CD4-positive, alpha-beta T cell (primary cell): Measurements from ENCODE around the gene SPATA21. TPM values are rescaled to one million over a fixed set of nuclear protein-coding genes. Genes with fewer than 3 reads are reported as not detected.

ENCODE experiments used
- ATAC-seq: fragments of 200-7000 bp; cut with Tn5 transposase; one replicate; pipeline ENCODE4 v1.10.0; 2022; ENCODE audit warnings: mild to moderate bottlenecking; ENCODE audit not compliant: poor library complexity
- CTCF ChIA-PET: fragments of 350-600 bp; sonication (Branson Sonifier 250); formaldehyde crosslinking; loops from one replicate; lab custom pipeline; 2021; ENCODE audit warnings: antibody characterized with exemption, inconsistent platforms; lab: Charles Lee
- POLR2A ChIA-PET: fragments of 350-600 bp; sonication (Branson Sonifier 250); formaldehyde crosslinking; loops from one replicate; lab custom pipeline; 2021; ENCODE audit warnings: antibody characterized with exemption, inconsistent platforms; lab: Charles Lee
- DNase-seq, 14 experiments: peaks; one replicate each; pipeline ENCODE4 v3.0.0-alpha.2; 2013 to 2020; ENCODE audit warnings: mixed read lengths in 2 of 14
- H3K27ac ChIP-seq, 2 donors: one replicate each; pipeline versions ENCODE4 v1.5.1 to v1.7.0; 2013; ENCODE audit warnings: low read length in 2 of 2, low read depth in 1 of 2, mild to moderate bottlenecking in 1 of 2
- H3K27me3 ChIP-seq, 2 experiments: 1 replicate in 1 of 2; 2 replicates in 1 of 2; pipeline versions ENCODE4 v1.6.1 to v1.7.0; 2013; ENCODE audit warnings: low read length in 2 of 2, control low read depth in 1 of 2, mild to moderate bottlenecking in 1 of 2, moderate library complexity in 1 of 2; ENCODE audit not compliant: insufficient read depth in 2 of 2, control insufficient read depth in 1 of 2
- H3K36me3 ChIP-seq: one replicate; pipeline ENCODE4 v1.6.1; 2013; ENCODE audit warnings: low read length, control low read depth; ENCODE audit not compliant: insufficient read depth
- H3K4me1 ChIP-seq: one replicate; pipeline ENCODE4 v1.6.1; 2013; ENCODE audit warnings: low read length, control low read depth; ENCODE audit not compliant: insufficient read depth
- H3K4me3 ChIP-seq: one replicate; pipeline ENCODE4 v1.5.1; 2013; ENCODE audit warnings: mild to moderate bottlenecking, low read length, moderate library complexity
- H3K9me3 ChIP-seq, 2 experiments: 1 replicate in 1 of 2; 2 replicates in 1 of 2; pipeline versions ENCODE4 v1.6.1 to v1.7.0; 2013; ENCODE audit warnings: low read length in 2 of 2, mild to moderate bottlenecking in 2 of 2, control low read depth in 1 of 2, moderate library complexity in 1 of 2; ENCODE audit not compliant: control insufficient read depth in 1 of 2, insufficient read depth in 1 of 2
- H3K27ac Mint-ChIP-seq: one replicate; pipeline ENCODE4 v1.8.0; 2020; ENCODE audit warnings: mixed read lengths
- H3K27me3 Mint-ChIP-seq: one replicate; pipeline ENCODE4 v1.8.0; 2021; ENCODE audit warnings: mixed read lengths
- H3K36me3 Mint-ChIP-seq: one replicate; pipeline ENCODE4 v1.8.0; 2021; ENCODE audit warnings: low read depth, mixed read lengths
- H3K4me1 Mint-ChIP-seq: one replicate; pipeline ENCODE4 v1.8.0; 2021; ENCODE audit warnings: low read depth, mixed read lengths
- H3K4me3 Mint-ChIP-seq: one replicate; pipeline ENCODE4 v1.8.0; 2020; ENCODE audit warnings: mild to moderate bottlenecking, mixed read lengths
- H3K9me3 Mint-ChIP-seq: one replicate; pipeline ENCODE4 v1.8.0; 2020; ENCODE audit warnings: mixed read lengths
- intact Hi-C, 2 experiments: fragments of 100-400 bp; cut with DNase I in 1 of 2; cut with micrococcal nuclease in 1 of 2; formaldehyde crosslinking; loops; one replicate each; pipeline versions ENCODE4 v1.15.1 to v1.9.0; 2023 to 2025; cut with DNase I, micrococcal nuclease
- total RNA-seq, 174 experiments: library from RNA in 2 of 174; stranded (reverse) in 2 of 174; gene quantifications; one replicate each; pipeline ENCODE4 v1.2.3 and lab custom pipeline; 2021 to 2026
- TF ChIP-seq, protein P1 (sequence below): fragments of 200-600 bp; IDR thresholded peaks from one replicate; pipeline ENCODE4 v1.8.0; 2022; ENCODE audit warnings: antibody characterized with exemption, mild to moderate bottlenecking

The SPATA21 gene
- total RNA-seq, 2 experiments from 2014 or later: not detected

- TF ChIP-seq, protein P1, sequence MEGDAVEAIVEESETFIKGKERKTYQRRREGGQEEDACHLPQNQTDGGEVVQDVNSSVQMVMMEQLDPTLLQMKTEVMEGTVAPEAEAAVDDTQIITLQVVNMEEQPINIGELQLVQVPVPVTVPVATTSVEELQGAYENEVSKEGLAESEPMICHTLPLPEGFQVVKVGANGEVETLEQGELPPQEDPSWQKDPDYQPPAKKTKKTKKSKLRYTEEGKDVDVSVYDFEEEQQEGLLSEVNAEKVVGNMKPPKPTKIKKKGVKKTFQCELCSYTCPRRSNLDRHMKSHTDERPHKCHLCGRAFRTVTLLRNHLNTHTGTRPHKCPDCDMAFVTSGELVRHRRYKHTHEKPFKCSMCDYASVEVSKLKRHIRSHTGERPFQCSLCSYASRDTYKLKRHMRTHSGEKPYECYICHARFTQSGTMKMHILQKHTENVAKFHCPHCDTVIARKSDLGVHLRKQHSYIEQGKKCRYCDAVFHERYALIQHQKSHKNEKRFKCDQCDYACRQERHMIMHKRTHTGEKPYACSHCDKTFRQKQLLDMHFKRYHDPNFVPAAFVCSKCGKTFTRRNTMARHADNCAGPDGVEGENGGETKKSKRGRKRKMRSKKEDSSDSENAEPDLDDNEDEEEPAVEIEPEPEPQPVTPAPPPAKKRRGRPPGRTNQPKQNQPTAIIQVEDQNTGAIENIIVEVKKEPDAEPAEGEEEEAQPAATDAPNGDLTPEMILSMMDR: no peak
- ATAC-seq: no peak
- Mint-ChIP-seq H3K4me1 (peaks cover 45% of the 10 kb centered on the region), H3K36me3 (peaks cover 87% of the 10 kb centered on the region), H3K27ac (peak overlapping the region; percentile 76), H3K27me3 (no peaks in the 10 kb centered on the region), H3K4me3 (no peak overlapping the region), H3K9me3 (no peaks in the 10 kb centered on the region)
- no peak for DNase-seq
- intact Hi-C loops: loop anchor here in 1 of 2 experiments (10.0 kb wide), 1 partner anchor 46 kb away; no protein-coding TSS in a partner anchor
- POLR2A ChIA-PET: interaction anchor here (1.1 kb wide), 1 partner anchor 8 kb away, joined by 4 read pairs; the partner anchor contains the start of gene NECAP2
- Histone ChIP-seq H3K4me1 (peaks cover 53% of the 10 kb centered on the region), H3K27ac (peak overlapping the region in 1 of 2 donors; percentile 55), H3K36me3 (peaks cover 92% of the 10 kb centered on the region), H3K27me3 (no peaks in the 10 kb centered on the region), H3K4me3 (no peak overlapping the region), H3K9me3 (no peaks in the 10 kb centered on the region)
- CTCF ChIA-PET: interaction anchor here (1.4 kb wide), 1 partner anchor 9 kb away, joined by 5 read pairs; the partner anchor contains the start of gene NECAP2
These were observed 11.8 kb upstream of the SPATA21 start for GRCh38 chr1:16449065-16449464.

DNA sequence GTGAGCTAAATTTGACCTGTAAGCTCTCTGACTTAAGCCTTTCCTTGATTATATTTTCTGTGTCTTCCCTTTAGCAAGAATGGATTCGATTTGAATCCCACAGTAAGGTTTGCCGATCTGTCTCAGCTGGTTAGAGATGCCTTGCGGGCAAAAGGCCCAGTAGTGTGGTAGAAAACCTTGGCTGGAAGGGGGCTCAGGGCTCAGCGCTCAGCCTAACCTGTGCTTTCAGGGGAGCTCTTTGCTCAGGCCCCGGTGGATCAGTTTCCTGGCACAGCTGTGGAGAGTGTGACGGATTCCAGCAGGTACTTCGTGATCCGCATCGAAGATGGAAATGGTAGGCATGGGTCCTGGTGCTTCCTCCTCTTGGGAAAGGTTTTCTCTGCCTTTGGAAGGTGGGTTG is 10.4 kb upstream of the SPATA21 start:
- no peak for ATAC-seq
- Mint-ChIP-seq H3K27ac (peak overlapping the region; percentile 62), H3K4me3 (no peak overlapping the region), H3K27me3 (no peaks in the 10 kb centered on the region), H3K9me3 (no peaks in the 10 kb centered on the region), H3K36me3 (peaks cover 90% of the 10 kb centered on the region), H3K4me1 (peaks cover 50% of the 10 kb centered on the region)
- TF ChIP-seq, protein P1: no peak
- ChIA-PET CTCF (no interaction called here), POLR2A (no interaction called here)
- Histone ChIP-seq H3K4me3 (no peak overlapping the region), H3K9me3 (no peaks in the 10 kb centered on the region), H3K36me3 (peaks cover 97% of the 10 kb centered on the region), H3K4me1 (peaks cover 67% of the 10 kb centered on the region), H3K27me3 (no peaks in the 10 kb centered on the region), H3K27ac (no peak overlapping the region)
- intact Hi-C loops: loop anchor here in 1 of 2 experiments (10.0 kb wide), 1 partner anchor 47 kb away; no protein-coding TSS in a partner anchor
- no peak for DNase-seq

DNA sequence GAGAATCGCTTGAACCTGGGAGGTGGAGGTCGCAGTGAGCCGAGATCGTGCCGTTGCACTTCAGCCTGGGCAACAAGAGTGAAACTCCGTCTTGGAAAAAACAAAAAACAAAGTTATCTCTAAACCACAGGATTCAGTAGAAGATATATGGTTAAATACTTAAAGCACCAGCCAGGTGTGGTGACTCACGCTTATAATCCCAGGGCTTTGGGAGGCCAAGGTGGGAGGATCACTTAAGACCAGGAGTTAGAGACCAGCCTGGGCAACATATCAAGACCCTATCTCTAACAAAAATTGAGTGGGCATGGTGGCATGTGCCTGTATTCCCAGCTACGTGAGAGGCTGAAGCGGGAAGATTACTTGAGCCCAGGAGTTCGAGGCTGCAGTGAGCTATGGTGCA is 8.9 kb upstream of the SPATA21 start:
- ChIA-PET CTCF (no interaction called here), POLR2A (no interaction called here)
- Histone ChIP-seq H3K4me3 (no peak overlapping the region), H3K36me3 (peaks cover 90% of the 10 kb centered on the region), H3K27me3 (no peaks in the 10 kb centered on the region), H3K9me3 (no peaks in the 10 kb centered on the region), H3K27ac (no peak overlapping the region), H3K4me1 (peaks cover 76% of the 10 kb centered on the region)
- TF ChIP-seq, protein P1: no peak
- Mint-ChIP-seq H3K4me3 (no peak overlapping the region), H3K9me3 (no peaks in the 10 kb centered on the region), H3K4me1 (peaks cover 56% of the 10 kb centered on the region), H3K27ac (no peak overlapping the region), H3K27me3 (no peaks in the 10 kb centered on the region), H3K36me3 (peaks cover 89% of the 10 kb centered on the region)
- intact Hi-C loops: loop anchor here in 1 of 2 experiments (10.0 kb wide), 1 partner anchor 49 kb away; no protein-coding TSS in a partner anchor
- ATAC-seq (no peak), DNase-seq (no peak)
